ENCODE results near the gene NRBF2. TPM values are rescaled to one million over a fixed set of nuclear protein-coding genes. Genes with fewer than 3 reads are reported as not detected.

Gene NRBF2
- total and polyA plus RNA-seq, 9 of the 15 experiments (the other 6 are each of a cell fraction or from before 2014, with no cell fraction given), result 20.8 to 52.1 (median 30.5) TPM

- TF ChIP-seq ZBTB2 (IDR thresholded peaks at IDR 0.05) (no peak), KAT7 (CRISPR knock-in tag; IDR thresholded peaks at IDR 0.05; ENCODE audit: borderline replicate concordance) (0 out of 2 replicates have a peak, but pooled peaks have one; percentile 9), DACH1 (IDR thresholded peaks at IDR 0.05; ENCODE audit: partially characterized antibody) (no peak), PKNOX1 (IDR thresholded peaks at IDR 0.05) (no peak), FOXO4 (CRISPR knock-in tag; IDR thresholded peaks at IDR 0.05) (no peak), ATF4 (CRISPR knock-in tag; IDR thresholded peaks at IDR 0.05) (no peak), ZNF695 (CRISPR knock-in tag; IDR thresholded peaks at IDR 0.05) (no peak), SMARCA5 (IDR thresholded peaks at IDR 0.05) (no peak), ZSCAN29 (IDR thresholded peaks at IDR 0.05) (no peak), EGR1 (conservative IDR thresholded peaks at IDR 0.05) (no peak), DLX4 (CRISPR knock-in tag; IDR thresholded peaks at IDR 0.05) (no peak), TRIM24 (IDR thresholded peaks at IDR 0.05) (no peak), ARNT (IDR thresholded peaks at IDR 0.05) (no peak), SLC30A9 (CRISPR knock-in tag; IDR thresholded peaks at IDR 0.05) (no peak), ARID3A (IDR thresholded peaks at IDR 0.05; ENCODE audit: borderline replicate concordance, low read depth, low read length) (no peak), SRSF1 (IDR thresholded peaks at IDR 0.05; ENCODE audit: low read depth, low read length) (no peak), ZBTB33 (CRISPR knock-in tag; IDR thresholded peaks at IDR 0.05) (no peak), E2F3 (CRISPR knock-in tag; IDR thresholded peaks at IDR 0.05) (no peak), SMARCA4 (IDR thresholded peaks at IDR 0.05) (no peak), TEAD2 (tag; IDR thresholded peaks at IDR 0.05) (no peak), TSC22D4 (tag; IDR thresholded peaks at IDR 0.05) (no peak)
Observed at GRCh38 chr10:63133821-63134557, 861 bp downstream of the NRBF2 start (continued).
